HG03565 (cell line): ENCODE data around the gene DNMT3L.

Source experiments
- ATAC-seq: cut with Tn5 transposase; IDR thresholded peaks from one replicate; pipeline ENCODE4 v1.9.1; 2021; ENCODE audit warnings: mild to moderate bottlenecking, moderate library complexity; ENCODE audit not compliant: unreplicated experiment

Gene DNMT3L

GRCh38 chr21:44281801-44282200 lies 20.1 kb upstream of the DNMT3L start:
- ATAC-seq: no peak

GRCh38 chr21:44279354-44280260 lies 17.9 kb upstream of the DNMT3L start:
- ATAC-seq: no peak

GRCh38 chr21:44275041-44275440 lies 13.3 kb upstream of the DNMT3L start:
- ATAC-seq: no peak

GRCh38 chr21:44273046-44273445 lies 11.3 kb upstream of the DNMT3L start:
- no peak for ATAC-seq

- ATAC-seq: no peak
Measured at GRCh38 chr21:44272284-44272858, 10.7 kb upstream of the DNMT3L start.

- ATAC-seq: no peak
Measured at GRCh38 chr21:44271558-44272283, 10.0 kb upstream of the DNMT3L start.

- ATAC-seq: no peak
Measured at GRCh38 chr21:44269090-44269489, 7.4 kb upstream of the DNMT3L start.

- no peak for ATAC-seq
Measured at GRCh38 chr21:44267655-44268142, 6.0 kb upstream of the DNMT3L start.

GRCh38 chr21:44265734-44266270 lies 4.1 kb upstream of the DNMT3L start:
- no peak for ATAC-seq

GRCh38 chr21:44263768-44264167 lies 2.1 kb upstream of the DNMT3L start:
- no peak for ATAC-seq

GRCh38 chr21:44263221-44263760 lies 1.6 kb upstream of the DNMT3L start:
- no peak for ATAC-seq

GRCh38 chr21:44262338-44263056 lies 800 bp upstream of the DNMT3L start:
- ATAC-seq: no peak

- no peak for ATAC-seq
Measured at GRCh38 chr21:44260791-44261631, 686 bp downstream of the DNMT3L start.

- no peak for ATAC-seq
Measured at GRCh38 chr21:44260066-44260465, 1.6 kb downstream of the DNMT3L start.

- no peak for ATAC-seq
Measured at GRCh38 chr21:44259082-44259705, 2.5 kb downstream of the DNMT3L start.

GRCh38 chr21:44258056-44258725 lies 3.5 kb downstream of the DNMT3L start:
- no peak for ATAC-seq

GRCh38 chr21:44255511-44255981 lies 6.2 kb downstream of the DNMT3L start:
- ATAC-seq: no peak
